Esophagus mucosa (tissue), 1 donor: ENCODE measurements around the gene ALDH1A1. TPM values are rescaled to one million over a fixed set of nuclear protein-coding genes. Genes with fewer than 3 reads are reported as not detected.

Experiments
- ATAC-seq: fragments of 200-7000 bp; cut with Tn5 transposase; one replicate; pipeline ENCODE4 v1.9.1; 2020
- total RNA-seq: library from RNA; stranded (reverse); gene quantifications from one replicate; pipeline ENCODE4 v1.2.4, GENCODE V29; 2023
- donor health status: DM: yes; HTN: yes; CAD: no.

ALDH1A1 gene
- total RNA-seq, 1 donor from 2014 or later, result 3.3 TPM

- no peak for ATAC-seq
These were observed 38.1 kb downstream of the ALDH1A1 start for GRCh38 chr9:72914750-72915149.

DNA sequence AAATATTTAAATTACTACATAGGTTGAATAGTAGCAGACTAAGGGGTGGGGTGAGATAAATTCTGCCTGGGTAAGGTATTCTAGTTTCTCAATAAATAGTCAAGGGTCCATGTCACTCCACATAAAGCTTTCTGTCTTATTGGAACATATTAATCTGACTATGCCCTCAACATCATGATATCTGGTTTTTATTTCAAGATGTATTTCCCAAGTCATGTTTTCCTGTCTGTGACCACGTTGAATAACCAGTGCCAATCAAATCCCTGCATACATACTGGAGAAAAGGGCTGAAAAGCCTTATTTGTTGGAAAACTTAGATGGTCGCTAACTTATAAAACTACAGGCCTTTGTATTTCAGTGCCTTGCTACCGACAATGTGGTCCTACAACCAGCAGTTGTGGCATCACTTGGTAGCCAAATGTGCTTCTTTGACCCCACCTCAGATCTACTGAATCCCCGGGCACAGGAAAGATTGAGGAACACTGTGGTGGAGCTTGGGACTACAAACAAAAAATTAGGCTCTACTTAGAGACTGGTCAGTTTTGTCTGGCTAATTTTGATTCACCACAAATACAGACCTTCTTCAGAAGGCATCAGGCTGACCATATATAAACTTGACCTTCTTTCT lies 39.4 kb downstream of the ALDH1A1 start:
- no peak for ATAC-seq

DNA sequence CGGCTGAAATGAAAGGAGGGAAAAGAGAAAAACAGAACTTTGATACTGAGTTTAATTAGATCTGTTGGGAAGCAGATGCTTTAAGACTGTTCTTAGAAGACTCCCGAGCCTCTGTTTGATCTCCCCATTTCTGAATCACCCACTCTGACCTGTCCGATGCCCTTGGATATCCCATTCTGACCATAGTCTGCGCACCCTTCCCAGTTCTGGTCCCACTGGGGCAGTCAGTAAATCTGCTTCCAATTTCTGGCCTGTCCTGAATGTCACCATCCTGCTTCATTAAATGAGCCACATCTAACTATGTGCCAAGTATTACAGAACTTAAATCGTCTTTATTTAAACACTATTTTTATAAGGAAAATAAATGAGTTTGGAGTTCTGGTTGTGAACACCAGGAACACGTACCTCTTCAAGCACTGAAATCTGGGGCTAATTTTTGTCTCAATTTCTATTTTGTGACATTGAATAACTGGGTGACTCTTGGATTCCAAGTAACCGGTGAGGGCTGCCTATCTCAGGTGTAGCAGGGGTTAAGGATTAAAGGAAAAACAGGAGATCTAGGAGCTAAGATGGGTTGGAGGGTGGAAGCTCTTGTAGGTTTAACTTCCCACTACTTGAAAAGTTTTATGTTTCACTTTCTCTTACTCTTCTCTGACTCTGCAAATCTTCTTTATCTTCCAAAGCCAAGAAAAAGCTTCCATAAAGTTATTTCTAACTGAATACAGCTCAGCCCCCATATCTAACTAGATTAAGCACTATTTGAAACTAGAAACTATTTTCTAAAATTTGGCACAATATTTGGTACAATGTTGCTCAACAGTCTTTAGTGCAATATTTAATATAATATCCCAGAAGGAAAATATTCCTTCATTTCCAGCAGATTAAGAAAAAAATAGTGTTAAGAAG lies 40.1 kb downstream of the ALDH1A1 start:
- ATAC-seq, result no peak

GRCh38 chr9:72911816-72912215 lies 41.0 kb downstream of the ALDH1A1 start:
- no peak for ATAC-seq

DNA sequence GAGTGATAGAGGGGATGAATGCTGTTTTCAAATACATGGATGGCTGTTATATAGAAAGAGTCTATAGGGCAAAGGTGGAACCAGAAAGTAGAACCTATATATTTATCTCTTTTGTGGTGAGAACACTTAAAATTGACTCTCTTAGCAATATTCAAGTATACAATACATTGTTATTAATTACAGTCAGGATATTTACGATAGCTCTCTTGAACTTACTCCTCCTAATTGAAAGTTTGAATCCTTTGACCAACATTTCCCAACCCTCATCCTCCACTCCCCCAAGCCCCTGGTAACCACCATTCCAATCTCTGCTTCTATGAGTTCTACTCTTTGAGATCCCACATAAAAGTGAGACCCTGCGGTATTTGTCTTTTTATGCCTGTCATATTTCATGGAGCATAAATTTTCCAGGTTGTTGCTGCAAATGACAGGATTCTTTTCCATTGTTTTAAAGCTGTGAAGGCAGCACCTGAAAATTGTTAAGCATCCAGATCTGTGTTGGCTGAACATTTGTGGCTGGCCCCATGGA lies 41.5 kb downstream of the ALDH1A1 start:
- ATAC-seq, result no peak

DNA sequence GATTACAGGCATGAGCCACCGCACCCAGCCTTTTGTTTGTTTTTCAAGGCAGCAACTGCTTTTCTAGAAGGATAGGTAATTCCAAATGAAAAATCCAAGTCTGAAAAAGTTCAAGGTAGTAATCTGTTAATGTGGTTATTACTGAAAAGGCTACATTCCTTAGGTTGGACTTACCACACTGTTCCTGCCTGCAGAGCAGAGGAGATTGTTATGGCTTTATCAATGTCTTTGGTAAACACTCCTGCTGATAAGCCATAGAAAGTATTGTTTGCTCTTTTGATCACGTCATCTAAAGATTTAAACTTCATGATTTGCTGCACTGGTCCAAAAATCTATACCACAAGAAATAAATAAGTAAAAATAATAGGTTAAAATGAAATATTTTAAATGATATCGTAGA lies 43.4 kb downstream of the ALDH1A1 start:
- no peak for ATAC-seq

GRCh38 chr9:72907421-72907820 lies 45.4 kb downstream of the ALDH1A1 start:
- no peak for ATAC-seq

- ATAC-seq, result no peak
These were observed 46.0 kb downstream of the ALDH1A1 start for GRCh38 chr9:72906810-72907209.

- no peak for ATAC-seq
These were observed 47.1 kb downstream of the ALDH1A1 start for GRCh38 chr9:72905514-72906480.

- no peak for ATAC-seq
These were observed 48.4 kb downstream of the ALDH1A1 start for GRCh38 chr9:72904267-72905093.

- no peak for ATAC-seq
These were observed 49.8 kb downstream of the ALDH1A1 start for GRCh38 chr9:72903103-72903502.

DNA sequence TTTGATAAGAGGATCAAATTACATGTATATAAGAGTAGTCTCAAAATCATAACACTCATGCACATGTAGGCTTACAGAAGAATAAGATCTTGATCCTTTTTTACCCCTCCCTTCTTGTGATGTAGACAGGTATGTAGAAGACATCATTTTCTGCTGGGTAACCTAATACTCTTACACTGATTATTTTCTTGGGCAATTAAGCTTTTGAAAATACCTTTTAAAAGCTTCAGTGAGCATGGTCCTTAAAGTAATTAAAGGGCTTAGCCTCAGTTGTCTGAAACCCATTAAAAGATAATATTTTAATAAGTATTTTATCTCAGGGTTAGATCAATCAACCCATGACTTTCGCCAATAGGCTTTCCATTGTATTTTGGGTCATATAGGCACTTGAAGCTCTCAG lies 50.6 kb downstream of the ALDH1A1 start:
- no peak for ATAC-seq

DNA sequence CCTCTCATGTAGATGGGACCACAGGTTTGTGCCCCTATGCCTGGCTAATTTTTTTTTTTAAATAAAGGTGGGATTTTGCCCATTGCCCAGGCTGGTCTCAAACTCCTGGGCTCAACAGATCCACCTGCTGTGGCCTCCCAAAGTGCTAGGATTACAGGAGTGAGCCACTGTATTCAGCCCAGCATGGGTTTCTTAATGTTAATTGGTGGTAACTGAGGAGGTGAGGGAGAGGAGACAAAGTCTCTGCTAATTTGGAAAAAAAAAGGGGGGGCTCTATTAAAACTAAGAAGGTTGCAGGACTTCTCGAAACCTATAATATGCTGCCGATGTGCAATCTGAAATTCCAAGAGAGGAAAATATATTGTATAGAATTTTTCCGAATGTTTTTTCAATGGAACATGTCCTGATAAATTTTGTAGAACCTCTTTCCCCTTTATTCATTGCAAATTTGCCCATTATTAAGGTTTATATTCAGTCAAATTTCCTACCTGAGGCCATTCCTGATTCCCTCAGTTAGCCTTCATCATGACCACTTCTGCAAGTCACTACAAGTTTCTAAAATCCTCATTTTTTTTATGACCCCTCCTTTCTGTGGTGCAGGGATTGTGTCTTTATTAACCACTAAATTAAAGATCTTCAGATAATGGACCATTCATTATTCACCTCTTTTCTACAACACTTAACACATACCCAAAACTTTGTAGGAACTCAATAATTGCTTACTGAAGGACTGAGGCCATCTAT lies 52.9 kb downstream of the ALDH1A1 start:
- ATAC-seq, result no peak

DNA sequence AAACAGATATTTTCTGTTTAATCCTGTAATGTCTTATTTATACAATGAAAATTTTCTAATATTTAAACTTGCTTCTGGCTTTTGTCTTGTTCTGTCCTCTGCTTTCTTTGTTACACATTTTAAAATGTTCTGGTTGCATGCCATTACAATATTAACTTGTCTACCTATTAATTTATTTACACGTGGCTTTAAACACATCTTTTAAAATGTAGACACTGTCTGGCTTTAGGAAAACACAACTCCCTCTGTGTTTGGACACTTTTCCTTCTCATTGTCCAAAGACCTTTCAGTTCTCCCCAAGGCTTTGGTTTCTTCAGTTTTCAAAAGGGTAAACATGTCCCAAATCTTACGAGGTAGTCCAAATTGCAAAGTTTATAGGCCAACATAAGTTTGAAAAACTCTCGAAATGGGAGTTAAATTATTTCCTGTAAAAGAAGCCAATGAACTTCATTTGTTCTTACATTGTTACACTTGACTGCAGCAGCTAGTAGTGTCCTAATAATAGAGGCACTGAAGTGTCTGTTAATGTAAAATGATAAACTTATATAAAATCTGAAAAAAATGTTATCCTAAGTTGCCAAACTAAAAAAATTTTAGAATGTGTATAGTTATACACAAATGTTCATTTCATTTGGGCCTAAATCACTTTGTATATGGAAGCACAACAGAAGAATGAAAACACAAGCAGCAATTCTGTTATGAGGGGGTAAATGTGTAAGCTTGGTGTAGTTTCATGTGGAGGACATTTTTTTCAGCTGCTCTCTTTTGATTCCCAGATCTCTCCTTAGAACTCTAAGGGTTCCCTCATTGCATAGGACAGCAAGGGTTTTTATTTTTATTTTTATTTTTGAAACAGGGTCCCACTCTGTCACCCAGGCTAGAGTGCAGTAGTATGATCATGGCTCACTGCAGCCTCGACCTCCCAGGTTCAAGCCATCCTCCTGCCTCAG lies 53.8 kb downstream of the ALDH1A1 start:
- no peak for ATAC-seq

- no peak for ATAC-seq
These were observed 54.5 kb downstream of the ALDH1A1 start for GRCh38 chr9:72898360-72898759.

DNA sequence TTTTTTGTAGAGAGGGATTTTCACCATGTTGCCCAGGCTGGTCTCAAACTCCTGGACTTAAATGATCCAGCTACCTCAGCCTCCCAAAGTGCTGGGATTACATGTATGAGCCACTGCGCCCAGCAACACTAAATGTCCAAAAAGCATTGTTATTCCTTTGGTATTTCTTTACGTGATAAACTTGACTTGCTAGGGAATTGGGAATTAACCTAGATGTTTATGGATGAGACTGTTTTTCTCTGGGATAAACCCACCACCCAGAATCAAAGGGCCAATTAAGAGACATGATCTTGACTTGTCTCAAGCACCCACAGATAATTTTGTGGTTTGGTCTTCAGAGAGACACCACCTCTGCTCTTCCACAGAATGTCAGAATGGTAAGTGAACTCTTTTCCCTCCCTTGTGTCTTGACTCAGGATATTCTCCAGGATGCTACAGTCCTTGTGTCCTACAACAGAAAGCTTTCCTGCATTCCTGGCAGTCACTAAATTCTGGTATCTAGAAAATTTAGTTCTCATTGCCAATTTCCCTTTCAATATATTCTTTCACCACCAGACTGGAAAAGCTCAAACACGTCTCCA lies 55.7 kb downstream of the ALDH1A1 start:
- no peak for ATAC-seq

DNA sequence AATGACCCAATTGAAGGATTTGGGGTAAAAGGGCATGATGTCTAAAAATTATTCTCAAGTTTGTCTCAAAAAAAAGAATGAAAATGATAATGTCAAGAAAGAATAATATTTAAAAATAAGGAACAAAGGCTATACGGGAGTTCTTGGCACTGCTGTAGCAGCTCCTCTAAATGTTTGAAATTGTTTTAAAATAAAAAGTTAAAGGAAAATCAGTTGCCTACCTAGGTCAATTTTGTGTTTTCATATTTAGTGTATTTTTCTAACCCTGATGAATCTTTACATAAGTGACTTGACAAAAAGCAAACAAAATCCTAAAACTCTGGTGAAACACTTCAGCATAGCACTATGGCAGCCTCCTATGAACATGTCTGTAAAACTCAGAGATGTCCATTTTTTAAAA lies 56.4 kb downstream of the ALDH1A1 start:
- ATAC-seq, result no peak

DNA sequence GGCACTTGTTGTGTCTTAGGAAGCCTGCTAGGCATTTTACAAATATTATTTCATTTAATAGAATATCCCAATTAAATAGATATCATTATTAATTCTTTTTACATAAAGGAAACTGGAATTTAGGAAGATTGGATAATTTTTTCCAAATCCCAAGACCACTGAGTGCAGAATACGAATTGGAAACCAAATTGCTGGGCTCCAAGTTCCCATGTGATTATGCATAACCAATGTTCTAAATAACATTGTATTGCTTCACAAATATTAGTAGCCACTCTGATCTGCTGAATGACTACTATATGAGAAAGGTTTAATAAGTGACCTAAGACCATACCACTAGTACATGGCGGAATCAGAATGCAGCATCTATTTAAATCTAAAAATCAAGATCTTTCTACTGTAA lies 57.7 kb downstream of the ALDH1A1 start:
- no peak for ATAC-seq

DNA sequence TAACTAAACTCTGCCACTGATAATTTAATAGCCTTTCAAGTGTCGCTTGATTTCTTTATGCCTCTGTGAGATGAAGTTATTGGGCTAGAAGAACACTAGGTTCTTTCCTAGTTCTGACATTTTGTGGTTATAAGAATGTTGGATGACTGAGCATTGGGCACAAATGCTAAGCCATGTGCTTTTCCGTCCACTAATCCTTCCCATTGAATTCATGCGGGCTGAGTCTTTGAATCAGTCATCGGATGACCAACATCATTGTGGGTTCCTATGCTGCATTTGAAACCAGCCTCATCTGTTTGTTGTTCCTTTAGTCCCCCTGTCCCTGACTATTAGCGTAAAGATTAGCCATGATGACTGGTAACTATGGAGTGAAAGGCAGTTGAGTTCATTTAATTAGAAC lies 58.5 kb downstream of the ALDH1A1 start:
- no peak for ATAC-seq
